MCF 10A (cell line): ENCODE results near the gene LPAR6. TPM values are rescaled to one million over a fixed set of nuclear protein-coding genes. Genes with fewer than 3 reads are reported as not detected.
A peak's percentile ranks its signal among the peaks of the same experiment; 100 is the strongest.

Experiments
- BruUV-seq: library from RNA; stranded (reverse); fragments of 400-500 nt; replicated peaks from 2 replicates; lab custom pipeline; 2021; lab: Mats Ljungman, UMichigan
- CTCF ChIA-PET: fragments of 300-600 bp; sonication (Branson Sonifier 250); formaldehyde crosslinking; extraction: SDS; loops from one replicate; lab custom pipeline; 2021; ENCODE audit warnings: antibody characterized with exemption, inconsistent platforms; lab: Yijun Ruan, JAX
- POLR2A ChIA-PET: fragments of 300-600, 350-650 bp; sonication (Branson Sonifier 250); formaldehyde crosslinking; extraction: SDS; loops from one replicate; lab custom pipeline; 2020; ENCODE audit warnings: antibody characterized with exemption, inconsistent platforms; lab: Yijun Ruan, JAX
- DNase-seq: peaks from one replicate; pipeline ENCODE4 v3.0.0-alpha.2; 2018; ENCODE audit not compliant: unreplicated experiment
- H3K27ac Mint-ChIP-seq: one replicate; pipeline ENCODE4 v1.8.0; 2022; ENCODE audit warnings: mild to moderate bottlenecking, low read depth, mixed read lengths; ENCODE audit not compliant: unreplicated experiment
- H3K27me3 Mint-ChIP-seq: one replicate; pipeline ENCODE4 v1.8.0; 2022; ENCODE audit warnings: mixed read lengths; ENCODE audit not compliant: insufficient read depth, unreplicated experiment
- H3K36me3 Mint-ChIP-seq: one replicate; pipeline ENCODE4 v1.8.0; 2022; ENCODE audit warnings: mild to moderate bottlenecking, moderate library complexity, mixed read lengths; ENCODE audit not compliant: insufficient read depth, unreplicated experiment
- H3K4me1 Mint-ChIP-seq: one replicate; pipeline ENCODE4 v1.8.0; 2022; ENCODE audit warnings: mixed read lengths; ENCODE audit not compliant: insufficient read depth, unreplicated experiment
- H3K4me3 Mint-ChIP-seq: one replicate; pipeline ENCODE4 v1.8.0; 2022; ENCODE audit warnings: mild to moderate bottlenecking, moderate library complexity, mixed read lengths; ENCODE audit not compliant: unreplicated experiment
- H3K9me3 Mint-ChIP-seq: one replicate; pipeline ENCODE4 v1.8.0; 2022; ENCODE audit warnings: mixed read lengths; ENCODE audit not compliant: unreplicated experiment
- CTCF ChIP-seq: fragments of 200-600 bp; IDR thresholded peaks from one replicate; pipeline ENCODE4 v1.8.0; 2022; ENCODE audit warnings: antibody characterized with exemption, mild to moderate bottlenecking; ENCODE audit not compliant: unreplicated experiment
- intact Hi-C: fragments of 100-400 bp; cut with micrococcal nuclease; formaldehyde crosslinking; loops from 2 replicates; pipeline ENCODE4 v1.14.1; 2022
- total RNA-seq: library from RNA; stranded (reverse); gene quantifications from 2 replicates; pipeline ENCODE4 v1.2.3, GENCODE V29; 2022

LPAR6 gene
- total RNA-seq, 1 experiment from 2014 or later, result 3.1 TPM

GRCh38 chr13:48446464-48446863 is 33.6 kb upstream of the LPAR6 start:
- intact Hi-C loops, result no loop called here
- Mint-ChIP-seq H3K27me3 (no peaks in the 10 kb centered on the region), H3K4me1 (peaks cover 18% of the 10 kb centered on the region), H3K27ac (no peak overlapping the region), H3K9me3 (peaks cover 7% of the 10 kb centered on the region), H3K36me3 (peaks cover 7% of the 10 kb centered on the region), H3K4me3 (no peak overlapping the region)
- ChIA-PET POLR2A (no interaction called here), CTCF (no interaction called here)
- DNase-seq, result peak; percentile 70
- no peak for TF ChIP-seq CTCF
- BruUV-seq, result no TSS peak

GRCh38 chr13:48443442-48444208 is 30.7 kb upstream of the LPAR6 start:
- BruUV-seq, result no TSS peak
- intact Hi-C loops, result no loop called here
- Mint-ChIP-seq H3K4me3 (no peak overlapping the region), H3K27me3 (no peaks in the 10 kb centered on the region), H3K4me1 (peaks cover 7% of the 10 kb centered on the region), H3K9me3 (no peaks in the 10 kb centered on the region), H3K36me3 (peaks cover 7% of the 10 kb centered on the region), H3K27ac (no peak overlapping the region)
- ChIA-PET CTCF (interaction anchor here (0.6 to 1.1 kb wide), 3 partner anchors 8 to 97 kb away, joined by 3 to 4 read pairs (median 3); no protein-coding TSS in a partner anchor), POLR2A (interaction anchor here (0.7 to 1.6 kb wide), 4 partner anchors 11 to 129 kb away, joined by 3 to 6 read pairs (median 4); partner anchors contain the start of genes LPAR6 and RCBTB2)
- no peak for DNase-seq
- no peak for TF ChIP-seq CTCF

- DNase-seq, result peak; percentile 44
- ChIA-PET POLR2A (interaction anchor here (0.6 to 2.1 kb wide), 10 partner anchors 11 to 182 kb away, joined by 3 to 14 read pairs (median 6); partner anchors contain the start of genes LPAR6 and RCBTB2), CTCF (interaction anchor here (0.9 to 1.1 kb wide), 2 partner anchors 11 to 145 kb away, joined by 3 to 6 read pairs; no protein-coding TSS in a partner anchor)
- H3K27me3 Mint-ChIP-seq, result no peaks in the 10 kb centered on the region
- no peak overlapping the region for H3K4me3 Mint-ChIP-seq
- H3K4me1 Mint-ChIP-seq, result peaks cover 13% of the 10 kb centered on the region
- no TSS peak for BruUV-seq
- no peak for TF ChIP-seq CTCF
- intact Hi-C loops, result no loop called here
- H3K27ac Mint-ChIP-seq, result peak overlapping the region; percentile 86
- H3K36me3 Mint-ChIP-seq, result peaks cover 18% of the 10 kb centered on the region
- no peaks in the 10 kb centered on the region for H3K9me3 Mint-ChIP-seq
Measured at GRCh38 chr13:48437371-48437770, 24.5 kb upstream of the LPAR6 start.

DNA sequence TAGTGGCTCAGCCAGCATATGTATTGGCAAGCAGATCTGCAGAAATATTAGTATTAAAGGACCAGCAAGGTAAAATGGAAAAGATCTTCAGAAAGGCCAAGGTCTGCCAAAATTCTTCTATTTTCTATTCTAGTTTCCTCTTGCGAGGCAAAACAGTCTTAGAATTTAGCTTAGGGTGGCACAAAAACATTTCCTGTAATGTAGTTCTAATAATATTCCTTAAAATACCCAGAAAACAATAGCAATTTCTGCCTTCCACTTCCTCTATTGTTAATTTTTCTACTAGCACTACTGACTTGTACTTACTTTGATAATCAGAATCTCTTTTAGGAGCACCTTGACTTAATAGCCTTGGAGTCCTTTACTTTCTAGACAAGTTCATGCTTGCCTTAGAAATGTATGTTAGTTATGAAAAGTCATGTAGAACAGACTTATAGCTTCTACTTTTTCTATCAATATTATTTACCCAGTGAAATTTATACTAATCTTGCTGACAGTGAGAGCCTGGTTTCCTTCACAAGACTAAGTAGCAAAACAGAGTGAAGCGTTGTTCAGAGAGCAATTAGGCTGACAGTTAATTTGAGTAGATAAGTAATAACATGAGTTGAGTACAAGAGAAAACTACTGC is 23.9 kb upstream of the LPAR6 start:
- Mint-ChIP-seq H3K4me3 (peak overlapping the region; percentile 37), H3K4me1 (peaks cover 19% of the 10 kb centered on the region), H3K36me3 (peaks cover 23% of the 10 kb centered on the region), H3K27ac (peak overlapping the region; percentile 86), H3K27me3 (no peaks in the 10 kb centered on the region), H3K9me3 (no peaks in the 10 kb centered on the region)
- peak; percentile 8 for DNase-seq
- no TSS peak for BruUV-seq
- intact Hi-C loops, result no loop called here
- TF ChIP-seq CTCF, result no peak
- POLR2A ChIA-PET, result interaction anchor here (0.7 to 2.1 kb wide), 12 partner anchors 8 to 132 kb away, joined by 3 to 14 read pairs (median 5); partner anchors contain the start of genes LPAR6 and RCBTB2
- CTCF ChIA-PET, result interaction anchor here (0.7 to 1.1 kb wide), 2 partner anchors 146 to 424 kb away, joined by 4 to 6 read pairs; no protein-coding TSS in a partner anchor
